CD14-positive monocyte (primary cell): ENCODE results near the gene RBM46. TPM values are rescaled to one million over a fixed set of nuclear protein-coding genes. Genes with fewer than 3 reads are reported as not detected.

Experiments used
- DNase-seq, 3 donors: peaks; one replicate each; pipeline ENCODE4 v3.0.0-alpha.2; 2011 to 2022
- H2AFZ ChIP-seq: 2 replicates; pipeline ENCODE4 v1.6.0; 2012; ENCODE audit warnings: mild to moderate bottlenecking, low read depth, low read length, inconsistent platforms; ENCODE audit not compliant: insufficient read depth, poor library complexity, severe bottlenecking
- H3K27ac ChIP-seq, 2 donors: 1 replicate in 1 of 2; 2 replicates in 1 of 2; pipeline ENCODE4 v1.5.1; 2012 to 2013; ENCODE audit warnings: low read length in 2 of 2, control low read depth in 1 of 2, inconsistent platforms in 1 of 2, low read depth in 1 of 2, mild to moderate bottlenecking in 1 of 2
- H3K27me3 ChIP-seq, 2 donors: one replicate each; pipeline versions ENCODE4 v1.6.0 to v1.6.1; 2011 to 2013; ENCODE audit warnings: low read length in 2 of 2; ENCODE audit not compliant: control insufficient read depth in 2 of 2, insufficient read depth in 2 of 2
- H3K36me3 ChIP-seq, 2 donors: replicated peaks in 1 of 2; 1 replicate in 1 of 2; 2 replicates in 1 of 2; pipeline versions ENCODE4 v1.5.1 to v1.6.1; 2012 to 2013; ENCODE audit warnings: low read length in 2 of 2, control low read depth in 1 of 2, inconsistent platforms in 1 of 2, mild to moderate bottlenecking in 1 of 2; ENCODE audit not compliant: insufficient read depth in 2 of 2, control insufficient read depth in 1 of 2
- H3K4me1 ChIP-seq, 2 donors: 1 replicate in 1 of 2; 2 replicates in 1 of 2; pipeline versions ENCODE4 v1.5.1 to v1.6.1; 2012 to 2013; ENCODE audit warnings: low read length in 2 of 2, control low read depth in 1 of 2, inconsistent platforms in 1 of 2, mild to moderate bottlenecking in 1 of 2, moderate library complexity in 1 of 2; ENCODE audit not compliant: insufficient read depth in 2 of 2, control insufficient read depth in 1 of 2
- H3K4me2 ChIP-seq: replicated peaks from 2 replicates; pipeline ENCODE3; 2012; ENCODE audit warnings: low read length, moderate library complexity, mild to moderate bottlenecking; ENCODE audit not compliant: poor library complexity, severe bottlenecking; ENCODE audit errors: extremely low read depth
- H3K4me3 ChIP-seq, 3 experiments: fragments of 200-600 bp in 1 of 3; sonication (generic) in 1 of 3; replicated peaks in 1 of 3; 1 replicate in 2 of 3; 2 replicates in 1 of 3; pipeline ENCODE4 v1.5.1; 2011 to 2013; ENCODE audit warnings: low read length in 3 of 3, mild to moderate bottlenecking in 3 of 3, control low read depth in 2 of 3, low read depth in 2 of 3, inconsistent platforms in 1 of 3, moderate library complexity in 1 of 3
- H3K79me2 ChIP-seq: 2 replicates; pipeline ENCODE4 v1.6.0; 2012; ENCODE audit warnings: mild to moderate bottlenecking, control low read depth, inconsistent platforms, low read length, moderate library complexity; ENCODE audit not compliant: insufficient read depth
- H3K9ac ChIP-seq: 2 replicates; pipeline ENCODE4 v1.6.0; 2017; ENCODE audit warnings: low read length, mild to moderate bottlenecking; ENCODE audit not compliant: insufficient read depth, poor library complexity, severe bottlenecking
- H3K9me3 ChIP-seq, 2 donors: replicated peaks in 1 of 2; 1 replicate in 1 of 2; 2 replicates in 1 of 2; pipeline versions ENCODE4 v1.5.1 to v1.6.1; 2012 to 2013; ENCODE audit warnings: low read length in 2 of 2, control low read depth in 1 of 2; ENCODE audit not compliant: control insufficient read depth in 1 of 2, insufficient read depth in 1 of 2
- H4K20me1 ChIP-seq: 2 replicates; pipeline ENCODE4 v1.6.0; 2012; ENCODE audit warnings: mild to moderate bottlenecking, low read length, control low read depth, moderate library complexity; ENCODE audit not compliant: insufficient read depth
- H3K27ac Mint-ChIP-seq, 7 donors: one replicate each; pipeline ENCODE4 v1.8.0; 2020; ENCODE audit warnings: mild to moderate bottlenecking in 7 of 7, mixed read lengths in 7 of 7, moderate library complexity in 6 of 7, inconsistent platforms in 2 of 7
- H3K27me3 Mint-ChIP-seq, 3 donors: one replicate each; pipeline ENCODE4 v1.8.0; 2021 to 2022; ENCODE audit warnings: low read depth in 3 of 3, mild to moderate bottlenecking in 3 of 3, mixed read lengths in 3 of 3, moderate library complexity in 3 of 3, inconsistent platforms in 1 of 3
- H3K36me3 Mint-ChIP-seq, 2 donors: one replicate each; pipeline ENCODE4 v1.8.0; 2020; ENCODE audit warnings: mixed read lengths in 2 of 2, inconsistent platforms in 1 of 2, mild to moderate bottlenecking in 1 of 2
- H3K4me1 Mint-ChIP-seq: one replicate; pipeline ENCODE4 v1.8.0; 2020; ENCODE audit warnings: mild to moderate bottlenecking, mixed read lengths
- H3K4me3 Mint-ChIP-seq, 2 donors: one replicate each; pipeline ENCODE4 v1.8.0; 2020; ENCODE audit warnings: mild to moderate bottlenecking in 2 of 2, mixed read lengths in 2 of 2, moderate library complexity in 1 of 2
- H3K9me3 Mint-ChIP-seq, 7 donors: one replicate each; pipeline ENCODE4 v1.8.0; 2020 to 2022; ENCODE audit warnings: mixed read lengths in 7 of 7, mild to moderate bottlenecking in 6 of 7, moderate library complexity in 6 of 7, inconsistent platforms in 2 of 7
- WGBS: methylation state at CpG from one replicate; pipeline ENCODE4 v1.1.5; 2013; ENCODE audit warnings: missing lambda C conversion rate; ENCODE audit not compliant: insufficient coverage; 5-methylcytosine and 5-hydroxymethylcytosine counted together
- intact Hi-C, 2 donors: fragments of 100-400 bp; cut with micrococcal nuclease; formaldehyde crosslinking; loops; one replicate each; pipeline versions ENCODE4 v1.15.0 to v1.15.1; 2023
- polyA plus RNA-seq, 3 donors: library from polyadenylated mRNA; depleted of rRNA in 1 of 3; unstranded in 2 of 3; stranded (reverse) in 1 of 3; fragments of 300-500 nt in 2 of 3; fragments of >200 nt in 1 of 3; fragmentation: Illumina TruSeq in 2 of 3; gene quantifications; 1 replicate in 2 of 3; 2 replicates in 1 of 3; pipeline ENCODE4 v1.2.3, GENCODE V29; 2012 to 2021
- TF ChIP-seq, protein P1 (sequence below): fragments of 200-600 bp; IDR thresholded peaks from one replicate; pipeline ENCODE4 v1.8.0; 2022; ENCODE audit warnings: antibody characterized with exemption, mild to moderate bottlenecking

RBM46 gene
- polyA plus RNA-seq, 3 donors = 0.04 TPM; not detected in 2

DNA sequence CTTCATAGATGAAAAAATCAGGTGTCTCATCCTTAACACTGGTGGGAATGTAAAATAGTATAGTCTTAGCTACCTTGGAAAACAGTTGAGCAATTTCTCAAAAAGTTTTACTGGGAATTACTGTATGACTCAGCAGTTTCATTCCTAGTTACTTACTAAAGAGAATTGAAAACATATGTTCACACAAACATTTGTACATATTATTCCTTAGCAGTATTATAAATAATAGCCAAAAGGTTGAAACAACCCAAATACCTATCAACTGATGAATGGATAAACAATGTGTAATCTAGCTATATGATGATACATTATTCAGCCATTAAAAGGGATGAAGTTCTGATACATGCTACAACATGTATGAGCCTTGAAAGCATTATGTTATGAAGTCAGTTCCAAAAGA is 41.7 kb downstream of the RBM46 start:
- no peak overlapping the region for H3K4me3 Mint-ChIP-seq
- Histone ChIP-seq H3K9me3 (no peaks in the 10 kb centered on the region), H3K27ac (no peak overlapping the region), H3K36me3 (no peaks in the 10 kb centered on the region), H3K4me1 (no peaks in the 10 kb centered on the region), H3K4me3 (no peak overlapping the region), H4K20me1 (no peaks in the 10 kb centered on the region), H3K27me3 (no peaks in the 10 kb centered on the region), H3K79me2 (no peaks in the 10 kb centered on the region), H3K4me2 (no peak overlapping the region), H3K9ac (no peak overlapping the region), H2AFZ (no peak overlapping the region)
- no peak overlapping the region for H3K27ac Mint-ChIP-seq
- TF ChIP-seq, protein P1, sequence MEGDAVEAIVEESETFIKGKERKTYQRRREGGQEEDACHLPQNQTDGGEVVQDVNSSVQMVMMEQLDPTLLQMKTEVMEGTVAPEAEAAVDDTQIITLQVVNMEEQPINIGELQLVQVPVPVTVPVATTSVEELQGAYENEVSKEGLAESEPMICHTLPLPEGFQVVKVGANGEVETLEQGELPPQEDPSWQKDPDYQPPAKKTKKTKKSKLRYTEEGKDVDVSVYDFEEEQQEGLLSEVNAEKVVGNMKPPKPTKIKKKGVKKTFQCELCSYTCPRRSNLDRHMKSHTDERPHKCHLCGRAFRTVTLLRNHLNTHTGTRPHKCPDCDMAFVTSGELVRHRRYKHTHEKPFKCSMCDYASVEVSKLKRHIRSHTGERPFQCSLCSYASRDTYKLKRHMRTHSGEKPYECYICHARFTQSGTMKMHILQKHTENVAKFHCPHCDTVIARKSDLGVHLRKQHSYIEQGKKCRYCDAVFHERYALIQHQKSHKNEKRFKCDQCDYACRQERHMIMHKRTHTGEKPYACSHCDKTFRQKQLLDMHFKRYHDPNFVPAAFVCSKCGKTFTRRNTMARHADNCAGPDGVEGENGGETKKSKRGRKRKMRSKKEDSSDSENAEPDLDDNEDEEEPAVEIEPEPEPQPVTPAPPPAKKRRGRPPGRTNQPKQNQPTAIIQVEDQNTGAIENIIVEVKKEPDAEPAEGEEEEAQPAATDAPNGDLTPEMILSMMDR = no peak
- H3K9me3 Mint-ChIP-seq = no peaks in the 10 kb centered on the region
- intact Hi-C loops = no loop called here
- no peaks in the 10 kb centered on the region for H3K4me1 Mint-ChIP-seq
- no peaks in the 10 kb centered on the region for H3K27me3 Mint-ChIP-seq
- H3K36me3 Mint-ChIP-seq = no peaks in the 10 kb centered on the region
- DNase-seq = no peak

DNA sequence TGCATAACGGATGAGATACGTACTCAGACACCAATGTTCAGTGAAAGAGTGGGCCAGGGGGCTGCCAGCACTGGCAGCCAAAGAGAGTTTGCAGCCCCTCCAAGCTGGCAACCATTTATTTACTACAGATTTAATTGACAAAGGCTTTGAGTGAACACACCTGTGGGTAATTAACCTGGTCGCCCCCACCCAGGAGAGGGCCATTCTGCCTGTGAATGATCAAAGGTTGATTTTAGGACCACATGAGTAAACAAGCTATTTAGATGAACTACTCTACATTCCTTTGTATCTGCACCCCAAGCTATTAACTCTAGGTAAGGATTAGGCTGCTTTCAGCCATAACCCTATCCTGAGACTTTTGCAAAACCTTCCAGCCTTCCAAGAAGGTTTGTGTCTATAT is 55.0 kb downstream of the RBM46 start:
- no peak overlapping the region for H2AFZ ChIP-seq
- DNase-seq = no peak

More for the DNA sequence above, 55.0 kb downstream of the RBM46 start:
- no peak overlapping the region for H3K4me3 ChIP-seq
- H3K4me1 Mint-ChIP-seq = no peaks in the 10 kb centered on the region
- H3K36me3 ChIP-seq = no peaks in the 10 kb centered on the region
- no peak overlapping the region for H3K4me2 ChIP-seq
- H3K36me3 Mint-ChIP-seq = no peaks in the 10 kb centered on the region
- H3K9me3 Mint-ChIP-seq = peaks cover 0 to 8% (median 5%) of the 10 kb centered on the region in 7 donors
- H3K27me3 Mint-ChIP-seq = peaks cover 0 to 2% (median 0%) of the 10 kb centered on the region in 3 donors
- H4K20me1 ChIP-seq = no peaks in the 10 kb centered on the region
- H3K27ac ChIP-seq = no peak overlapping the region
- TF ChIP-seq, protein P1 = no peak
- no peaks in the 10 kb centered on the region for H3K4me1 ChIP-seq
- no peak overlapping the region for H3K4me3 Mint-ChIP-seq
- no peak overlapping the region for H3K9ac ChIP-seq
- no peaks in the 10 kb centered on the region for H3K27me3 ChIP-seq
- intact Hi-C loops = no loop called here
- H3K9me3 ChIP-seq = peaks cover 0 to 11% of the 10 kb centered on the region in 2 donors
- H3K79me2 ChIP-seq = no peaks in the 10 kb centered on the region
- 80% methylated on average over 1 of the region's 3 CpGs for WGBS
- no peak overlapping the region for H3K27ac Mint-ChIP-seq
